B cell (primary cell): ENCODE results near the gene MGAT5. TPM values are rescaled to one million over a fixed set of nuclear protein-coding genes. Genes with fewer than 3 reads are reported as not detected.

Experiments used
- ATAC-seq: fragments of 200-7000 bp; cut with Tn5 transposase; one replicate; pipeline ENCODE4 v1.10.0; 2021; ENCODE audit warnings: low read depth, mild to moderate bottlenecking, moderate number of reproducible peaks, moderate library complexity
- CTCF ChIA-PET: fragments of 350-600 bp; sonication (Branson Sonifier 250); formaldehyde crosslinking; loops from one replicate; lab custom pipeline; 2021; ENCODE audit warnings: antibody characterized with exemption, inconsistent platforms; lab: Charles Lee
- POLR2A ChIA-PET: fragments of 350-600 bp; sonication (Branson Sonifier 250); formaldehyde crosslinking; loops from one replicate; lab custom pipeline; 2021; ENCODE audit warnings: antibody characterized with exemption; lab: Charles Lee
- DNase-seq: peaks from one replicate; pipeline ENCODE4 v3.0.0; 2013
- H2AFZ ChIP-seq: 2 replicates; pipeline ENCODE4 v1.6.1; 2012; ENCODE audit warnings: mild to moderate bottlenecking, low read depth, low read length; ENCODE audit not compliant: insufficient read depth, poor library complexity, severe bottlenecking
- H3K27ac ChIP-seq, 2 donors: 1 replicate in 1 of 2; 2 replicates in 1 of 2; pipeline ENCODE4 v1.5.1; 2012 to 2013; ENCODE audit warnings: low read length in 2 of 2, mild to moderate bottlenecking in 2 of 2, moderate library complexity in 1 of 2
- H3K27me3 ChIP-seq, 4 experiments: fragments of 200-600 bp in 1 of 4; sonication (generic) in 1 of 4; replicated peaks in 1 of 4; 1 replicate in 2 of 4; 2 replicates in 2 of 4; pipeline versions ENCODE4 v1.6.1 to v1.7.0; 2013 to 2016; ENCODE audit warnings: low read length in 3 of 4, mild to moderate bottlenecking in 2 of 4, mixed read lengths in 1 of 4, moderate library complexity in 1 of 4; ENCODE audit not compliant: insufficient read depth in 4 of 4, control insufficient read depth in 3 of 4; ENCODE audit errors: control extremely low read depth in 1 of 4
- H3K36me3 ChIP-seq, 2 experiments: replicated peaks in 1 of 2; 1 replicate in 1 of 2; 2 replicates in 1 of 2; pipeline versions ENCODE4 v1.6.1 to v1.7.1; 2013; ENCODE audit warnings: low read length in 1 of 2; ENCODE audit not compliant: insufficient read depth in 2 of 2, control insufficient read depth in 1 of 2; ENCODE audit errors: control extremely low read depth in 1 of 2, extremely low read depth in 1 of 2
- H3K4me1 ChIP-seq, 2 donors: fragments of 200-600 bp in 1 of 2; sonication (generic) in 1 of 2; 1 replicate in 1 of 2; 2 replicates in 1 of 2; pipeline versions ENCODE4 v1.5.1 to v1.6.1; 2013 to 2017; ENCODE audit warnings: low read length in 2 of 2; ENCODE audit not compliant: control insufficient read depth in 2 of 2, insufficient read depth in 2 of 2
- H3K4me2 ChIP-seq: replicated peaks from 2 replicates; pipeline ENCODE3; 2012; ENCODE audit warnings: mild to moderate bottlenecking, low read depth, low read length; ENCODE audit not compliant: poor library complexity, severe bottlenecking
- H3K4me3 ChIP-seq, 5 experiments: fragments of 200-600 bp in 1 of 5; sonication (generic) in 1 of 5; 1 replicate in 3 of 5; 2 replicates in 2 of 5; pipeline versions ENCODE4 v1.5.1 to v1.7.0; 2011 to 2016; ENCODE audit warnings: low read length in 4 of 5, mild to moderate bottlenecking in 4 of 5, low read depth in 2 of 5, control low read depth in 1 of 5, moderate library complexity in 1 of 5; ENCODE audit not compliant: insufficient read depth in 1 of 5; ENCODE audit errors: control extremely low read depth in 1 of 5, extremely low read depth in 1 of 5
- H3K79me2 ChIP-seq: fragments of 200-600 bp; sonication (generic); one replicate; pipeline ENCODE4 v1.6.0; 2016; ENCODE audit warnings: low read length; ENCODE audit not compliant: control insufficient read depth, insufficient read depth
- H3K9ac ChIP-seq: fragments of 200-600 bp; sonication (generic); 2 replicates; pipeline ENCODE4 v1.6.1; 2017; ENCODE audit warnings: mild to moderate bottlenecking, low read length, moderate library complexity
- H3K9me3 ChIP-seq, 3 donors: one replicate each; pipeline versions ENCODE4 v1.6.1 to v1.7.1; 2013; ENCODE audit warnings: low read length in 2 of 3; ENCODE audit not compliant: control insufficient read depth in 2 of 3, insufficient read depth in 1 of 3; ENCODE audit errors: control extremely low read depth in 1 of 3
- H4K20me1 ChIP-seq: 2 replicates; pipeline ENCODE4 v1.6.0; 2012; ENCODE audit warnings: mild to moderate bottlenecking, low read length; ENCODE audit not compliant: insufficient read depth, control insufficient read depth, poor library complexity, severe bottlenecking
- H3K27ac Mint-ChIP-seq: one replicate; pipeline ENCODE4 v1.8.0; 2021; ENCODE audit warnings: mixed read lengths
- H3K27me3 Mint-ChIP-seq: one replicate; pipeline ENCODE4 v1.8.0; 2021; ENCODE audit warnings: mixed read lengths
- H3K4me1 Mint-ChIP-seq: one replicate; pipeline ENCODE4 v1.8.0; 2021; ENCODE audit warnings: mixed read lengths
- H3K4me3 Mint-ChIP-seq: one replicate; pipeline ENCODE4 v1.8.0; 2021; ENCODE audit warnings: mixed read lengths
- H3K9me3 Mint-ChIP-seq: one replicate; pipeline ENCODE4 v1.8.0; 2022; ENCODE audit warnings: mixed read lengths; ENCODE audit not compliant: insufficient read depth
- CTCF ChIP-seq: fragments of 200-600 bp; IDR thresholded peaks from one replicate; pipeline ENCODE4 v1.8.0; 2022; ENCODE audit warnings: antibody characterized with exemption, mild to moderate bottlenecking
- EZH2 ChIP-seq: IDR thresholded peaks from 2 replicates; pipeline ENCODE4 v1.6.1; 2012; ENCODE audit warnings: borderline replicate concordance, low read depth, mild to moderate bottlenecking, moderate library complexity, low read length; ENCODE audit not compliant: insufficient read depth, poor library complexity, severe bottlenecking
- WGBS: methylation state at CpG from one replicate; pipeline ENCODE4 v1.1.5; 2013; ENCODE audit warnings: missing lambda C conversion rate; ENCODE audit not compliant: insufficient coverage; 5-methylcytosine and 5-hydroxymethylcytosine counted together
- intact Hi-C: fragments of 100-400 bp; cut with micrococcal nuclease; formaldehyde crosslinking; loops from one replicate; pipeline ENCODE4 v1.10.0; 2022
- polyA plus RNA-seq: library from polyadenylated mRNA; depleted of rRNA; stranded (reverse); fragments of >200 nt; gene quantifications from 2 replicates; pipeline ENCODE4 v1.2.3, GENCODE V29; 2012
- total RNA-seq, 2 donors: library from RNA; stranded (reverse); fragments of 120-200 nt in 1 of 2; gene quantifications; 1 replicate in 1 of 2; 2 replicates in 1 of 2; pipeline versions ENCODE4 v1.2.3 to v1.2.4, GENCODE V29; 2013 to 2022

The MGAT5 gene
- total and polyA plus RNA-seq, 2 donors (not counting 1 experiment from before 2014, with no cell fraction given), result 27.2 to 184 TPM

- Histone ChIP-seq H3K27me3 (no peaks in the 10 kb centered on the region), H3K4me3 (no peak overlapping the region), H4K20me1 (peaks cover 44% of the 10 kb centered on the region), H3K27ac (no peak overlapping the region), H3K9me3 (no peaks in the 10 kb centered on the region), H3K79me2 (no peaks in the 10 kb centered on the region), H3K4me2 (no peak overlapping the region), H3K36me3 (peaks cover 0 to 88% of the 10 kb centered on the region in 2 experiments), H3K4me1 (no peaks in the 10 kb centered on the region), H2AFZ (no peak overlapping the region), H3K9ac (no peak overlapping the region)
- ChIA-PET POLR2A (no interaction called here), CTCF (interaction anchor here (1.1 to 3.9 kb wide), 12 partner anchors 8 to 564 kb away, joined by 3 to 35 read pairs (median 8); no protein-coding TSS in a partner anchor)
- H3K9me3 Mint-ChIP-seq, result no peaks in the 10 kb centered on the region
- H3K4me1 Mint-ChIP-seq, result no peaks in the 10 kb centered on the region
- DNase-seq (no peak), ATAC-seq (no peak)
- intact Hi-C loops, result no loop called here
- peak overlapping the region; percentile 43 for H3K27ac Mint-ChIP-seq
- H3K4me3 Mint-ChIP-seq, result no peak overlapping the region
- no peak for TF ChIP-seq EZH2
- no peak for TF ChIP-seq CTCF
- over 99% methylated on average over 13 of the region's 15 CpGs for WGBS
- no peaks in the 10 kb centered on the region for H3K27me3 Mint-ChIP-seq
Observed at GRCh38 chr2:134449751-134450513, 196.1 kb downstream of the MGAT5 start.

- H3K4me2 ChIP-seq, result no peak overlapping the region
- ATAC-seq (no peak), DNase-seq (no peak)
- H3K36me3 ChIP-seq, result peaks cover 0 to 76% of the 10 kb centered on the region in 2 experiments
- ChIA-PET CTCF (interaction anchor here (0.6 to 3.9 kb wide), 39 partner anchors 9 to 607 kb away, joined by 3 to 35 read pairs (median 3); no protein-coding TSS in a partner anchor), POLR2A (no interaction called here)
- no peaks in the 10 kb centered on the region for H3K4me1 Mint-ChIP-seq
- no peak overlapping the region for H3K27ac ChIP-seq
- H2AFZ ChIP-seq, result no peak overlapping the region
- H3K4me3 Mint-ChIP-seq, result no peak overlapping the region
- no peaks in the 10 kb centered on the region for H3K27me3 ChIP-seq
- H4K20me1 ChIP-seq, result peaks cover 33% of the 10 kb centered on the region
- intact Hi-C loops, result loop anchor here (1.0 kb wide), 3 partner anchors 333 to 565 kb away; no protein-coding TSS in a partner anchor
- H3K9me3 ChIP-seq, result no peaks in the 10 kb centered on the region
- no peak overlapping the region for H3K4me3 ChIP-seq
- no peaks in the 10 kb centered on the region for H3K4me1 ChIP-seq
- 43% methylated on average over 2 of the region's 2 CpGs for WGBS
- no peak for TF ChIP-seq EZH2
- no peak for TF ChIP-seq CTCF
- H3K27me3 Mint-ChIP-seq, result no peaks in the 10 kb centered on the region
- peak overlapping the region; percentile 68 for H3K27ac Mint-ChIP-seq
- H3K9ac ChIP-seq, result no peak overlapping the region
- no peaks in the 10 kb centered on the region for H3K79me2 ChIP-seq
- no peaks in the 10 kb centered on the region for H3K9me3 Mint-ChIP-seq
Observed at GRCh38 chr2:134451347-134451630, 197.4 kb downstream of the MGAT5 start.
